ENCODE results near the gene GNG3. TPM values are rescaled to one million over a fixed set of nuclear protein-coding genes. Genes with fewer than 3 reads are reported as not detected.

GNG3 gene
- total and polyA plus RNA-seq, 2 of the 4 experiments (the other 2 are of a cell fraction), result not detected

- in situ Hi-C loops (cut with MboI; ENCODE audit: low sequenced_read_pairs), result no loop called here
- no peak overlapping the region for H2BK15ac ChIP-seq (ENCODE audit: low read depth, low read length)
- CTCF ChIA-PET, result no interaction called here
- no peak overlapping the region for H3K9ac ChIP-seq (ENCODE audit: low read depth, low read length)
- H3K9me1 ChIP-seq (ENCODE audit: insufficient read depth, low read length), result peaks cover 4% of the 10 kb centered on the region; the same call in 1 of the 2 replicates
- ATAC-seq (ENCODE audit: low read depth) (no peak), DNase-seq (no peak)
- H4K5ac ChIP-seq (ENCODE audit: low read depth, low read length), result no peak overlapping the region
- H3K4me1 ChIP-seq (ENCODE audit: control insufficient read depth, insufficient read depth, low read length), result peaks cover 10% of the 10 kb centered on the region
- WGBS, 2 experiments (ENCODE audit: extremely low coverage in 2 of 2, insufficient read length in 1 of 2), result no CpG with 5 or more reads among the region's 6 CpGs
- no peak overlapping the region for H4K8ac ChIP-seq (ENCODE audit: low read depth in 2 of 2, low read length in 2 of 2)
- intact Hi-C loops (cut with micrococcal nuclease), result no loop called here
- no peak overlapping the region for H3K4me2 ChIP-seq (ENCODE audit: low read depth, low read length)
- peaks cover 14 to 41% of the 10 kb centered on the region in 2 experiments; a peak in 3 of 4 replicates for H3K79me1 ChIP-seq (ENCODE audit: low read depth in 1 of 2, low read length in 2 of 2)
- dilution Hi-C loops (cut with HindIII; ENCODE audit: low sequenced_read_pairs, unreplicated experiment), result no loop called here
- POLR2A ChIA-PET (ENCODE audit: unreplicated experiment), result no interaction called here
- no peak overlapping the region for H3K18ac ChIP-seq (ENCODE audit: low read depth, low read length)
- H2AK9ac ChIP-seq (replicated peaks; ENCODE audit: low read depth, low read length, poor library complexity), result no peak overlapping the region
- peaks cover 19% of the 10 kb centered on the region for H3K36me3 ChIP-seq (ENCODE audit: control insufficient read depth, insufficient read depth, low read length)
- H3K4ac ChIP-seq (ENCODE audit: low read depth, low read length), result no peak overlapping the region
- H3K23ac ChIP-seq (ENCODE audit: low read depth, low read length), result no peak overlapping the region
- H3K56ac ChIP-seq (ENCODE audit: extremely low read depth, insufficient read depth, low read length), result no peak overlapping the region
- H2BK20ac ChIP-seq (ENCODE audit: low read depth, low read length), result no peak overlapping the region
- no peak overlapping the region for H3K14ac ChIP-seq (replicated peaks; ENCODE audit: low read depth, low read length)
- H3K9me3 ChIP-seq (ENCODE audit: control insufficient read depth, insufficient read depth, low read length), result no peaks in the 10 kb centered on the region
- no peak overlapping the region for H3K4me3 ChIP-seq (ENCODE audit: insufficient read depth, low read depth, low read length)
- no peaks in the 10 kb centered on the region for H3K27me3 ChIP-seq (ENCODE audit: control insufficient read depth, insufficient read depth, low read length)
- BruUV-seq (replicated peaks), result no TSS peak
- H2BK120ac ChIP-seq (ENCODE audit: low read depth, low read length), result no peak overlapping the region
- H2BK5ac ChIP-seq (ENCODE audit: low read depth, low read length, poor library complexity, severe bottlenecking), result no peak overlapping the region
- no peak overlapping the region for H3K27ac ChIP-seq (ENCODE audit: insufficient read depth, low read length)
- no peak overlapping the region for H2AK5ac ChIP-seq (ENCODE audit: low read depth, low read length)
- H4K91ac ChIP-seq (ENCODE audit: insufficient read depth, low read depth, low read length), result no peak overlapping the region
- TF ChIP-seq POLR2A (IDR thresholded peaks at IDR 0.05; ENCODE audit: low read depth, low read length) (no peak), RAD21 (IDR thresholded peaks at IDR 0.05; ENCODE audit: low read length) (no peak), RCOR1 (IDR thresholded peaks at IDR 0.05; ENCODE audit: insufficient replicate concordance, low read length) (no peak), BHLHE40 (IDR thresholded peaks at IDR 0.05; ENCODE audit: low read depth, low read length) (no peak), RFX5 (IDR thresholded peaks at IDR 0.05; ENCODE audit: low read depth, low read length) (no peak), FOS (IDR thresholded peaks at IDR 0.05; ENCODE audit: low read depth, low read length) (no peak), SMC3 (IDR thresholded peaks at IDR 0.05; ENCODE audit: low read depth, low read length) (no peak), MAZ (IDR thresholded peaks at IDR 0.05; ENCODE audit: borderline replicate concordance, low read depth, low read length) (no peak), MXI1 (IDR thresholded peaks at IDR 0.05; ENCODE audit: borderline replicate concordance, low read depth, low read length) (no peak)
- TF ChIP-seq, protein P1, sequence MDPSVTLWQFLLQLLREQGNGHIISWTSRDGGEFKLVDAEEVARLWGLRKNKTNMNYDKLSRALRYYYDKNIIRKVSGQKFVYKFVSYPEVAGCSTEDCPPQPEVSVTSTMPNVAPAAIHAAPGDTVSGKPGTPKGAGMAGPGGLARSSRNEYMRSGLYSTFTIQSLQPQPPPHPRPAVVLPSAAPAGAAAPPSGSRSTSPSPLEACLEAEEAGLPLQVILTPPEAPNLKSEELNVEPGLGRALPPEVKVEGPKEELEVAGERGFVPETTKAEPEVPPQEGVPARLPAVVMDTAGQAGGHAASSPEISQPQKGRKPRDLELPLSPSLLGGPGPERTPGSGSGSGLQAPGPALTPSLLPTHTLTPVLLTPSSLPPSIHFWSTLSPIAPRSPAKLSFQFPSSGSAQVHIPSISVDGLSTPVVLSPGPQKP (IDR thresholded peaks at IDR 0.05; ENCODE audit: borderline replicate concordance, low read depth, low read length), result no peak
- TF ChIP-seq, protein P2, sequence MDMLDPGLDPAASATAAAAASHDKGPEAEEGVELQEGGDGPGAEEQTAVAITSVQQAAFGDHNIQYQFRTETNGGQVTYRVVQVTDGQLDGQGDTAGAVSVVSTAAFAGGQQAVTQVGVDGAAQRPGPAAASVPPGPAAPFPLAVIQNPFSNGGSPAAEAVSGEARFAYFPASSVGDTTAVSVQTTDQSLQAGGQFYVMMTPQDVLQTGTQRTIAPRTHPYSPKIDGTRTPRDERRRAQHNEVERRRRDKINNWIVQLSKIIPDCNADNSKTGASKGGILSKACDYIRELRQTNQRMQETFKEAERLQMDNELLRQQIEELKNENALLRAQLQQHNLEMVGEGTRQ (IDR thresholded peaks at IDR 0.05; ENCODE audit: low read depth, low read length), result no peak
- H4K20me1 ChIP-seq (ENCODE audit: insufficient read depth, low read length), result no peaks in the 10 kb centered on the region
- no peak overlapping the region for H2AFZ ChIP-seq (replicated peaks; ENCODE audit: low read length, poor library complexity)
Observed at GRCh38 chr11:62677156-62677555, 30.3 kb upstream of the GNG3 start.

Measured in IMR-90 (cell line).